Nephron progenitor cell (in vitro differentiated cells): ENCODE data around the gene MDM1.

ENCODE experiments used
- DNase-seq: peaks from one replicate; pipeline ENCODE4 v3.0.0; 2021
- H3K27ac Mint-ChIP-seq: 2 replicates; pipeline ENCODE4 v1.8.0; 2021; ENCODE audit warnings: mild to moderate bottlenecking, moderate library complexity, mixed read lengths
- H3K27me3 Mint-ChIP-seq: 2 replicates; pipeline ENCODE4 v1.8.0; 2021; ENCODE audit warnings: mild to moderate bottlenecking, low read depth, mixed read lengths; ENCODE audit not compliant: poor library complexity
- H3K36me3 Mint-ChIP-seq: 2 replicates; pipeline ENCODE4 v1.8.0; 2021; ENCODE audit warnings: low read depth, mixed read lengths
- H3K4me1 Mint-ChIP-seq: 2 replicates; pipeline ENCODE4 v1.8.0; 2021; ENCODE audit warnings: mixed read lengths
- H3K4me3 Mint-ChIP-seq: 2 replicates; pipeline ENCODE4 v1.8.0; 2021; ENCODE audit warnings: mild to moderate bottlenecking, moderate library complexity, mixed read lengths
- H3K9me3 Mint-ChIP-seq: 2 replicates; pipeline ENCODE4 v1.8.0; 2021; ENCODE audit warnings: mild to moderate bottlenecking, moderate library complexity, mixed read lengths
- CTCF ChIP-seq: fragments of 200-600 bp; sonication (generic); IDR thresholded peaks from 2 replicates; pipeline ENCODE4 v1.5.0; 2021; ENCODE audit warnings: antibody characterized with exemption

MDM1 gene

DNA sequence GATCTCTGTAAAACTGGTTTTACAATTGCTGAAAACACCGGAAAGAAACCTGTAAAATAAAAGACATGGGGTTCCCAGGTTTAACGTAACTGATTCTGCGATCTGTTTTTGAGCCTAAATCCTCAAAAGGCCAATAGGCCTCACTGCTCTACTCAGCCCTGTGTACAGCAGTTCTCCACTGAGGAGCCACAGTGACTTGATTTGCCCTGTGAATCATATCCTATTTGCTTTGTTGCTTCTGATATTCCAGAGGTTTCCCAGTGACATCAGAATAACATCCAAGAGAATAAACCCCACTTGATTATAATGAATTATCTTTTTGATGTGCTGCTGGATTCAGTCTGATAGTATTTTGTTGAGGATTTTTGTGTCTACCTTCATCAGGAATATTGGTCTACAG lies 27.5 kb downstream of the MDM1 start:
- Mint-ChIP-seq H3K36me3 (peaks cover 73% of the 10 kb centered on the region), H3K9me3 (peaks cover 15% of the 10 kb centered on the region), H3K27me3 (no peaks in the 10 kb centered on the region), H3K4me3 (no peak overlapping the region), H3K4me1 (no peaks in the 10 kb centered on the region), H3K27ac (no peak overlapping the region)
- DNase-seq, result no peak
- no peak for TF ChIP-seq CTCF

DNA sequence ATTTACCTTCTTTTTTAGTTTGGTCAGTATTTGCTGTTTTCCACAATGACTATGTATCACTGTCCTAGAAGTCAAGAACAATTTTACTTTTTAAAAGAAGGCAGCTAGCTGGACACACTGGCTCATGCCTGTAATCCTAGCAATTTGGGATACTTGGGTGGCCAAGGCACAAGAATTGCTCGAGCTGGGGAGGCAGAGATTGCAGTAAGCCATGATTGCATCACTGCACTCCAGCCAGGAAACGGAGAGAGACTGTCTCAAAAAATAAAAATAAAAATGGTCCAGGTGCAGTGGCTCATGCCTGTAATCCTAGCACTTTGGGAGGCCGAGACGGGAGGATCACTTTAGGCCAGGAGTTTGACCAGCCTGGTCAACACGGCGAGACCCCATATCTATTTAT lies 28.3 kb downstream of the MDM1 start:
- H3K36me3 Mint-ChIP-seq, result peaks cover 76% of the 10 kb centered on the region
- H3K4me3 Mint-ChIP-seq, result no peak overlapping the region
- no peak for DNase-seq
- H3K27ac Mint-ChIP-seq, result no peak overlapping the region
- H3K9me3 Mint-ChIP-seq, result peaks cover 22% of the 10 kb centered on the region
- no peaks in the 10 kb centered on the region for H3K4me1 Mint-ChIP-seq
- no peaks in the 10 kb centered on the region for H3K27me3 Mint-ChIP-seq
- no peak for TF ChIP-seq CTCF

DNA sequence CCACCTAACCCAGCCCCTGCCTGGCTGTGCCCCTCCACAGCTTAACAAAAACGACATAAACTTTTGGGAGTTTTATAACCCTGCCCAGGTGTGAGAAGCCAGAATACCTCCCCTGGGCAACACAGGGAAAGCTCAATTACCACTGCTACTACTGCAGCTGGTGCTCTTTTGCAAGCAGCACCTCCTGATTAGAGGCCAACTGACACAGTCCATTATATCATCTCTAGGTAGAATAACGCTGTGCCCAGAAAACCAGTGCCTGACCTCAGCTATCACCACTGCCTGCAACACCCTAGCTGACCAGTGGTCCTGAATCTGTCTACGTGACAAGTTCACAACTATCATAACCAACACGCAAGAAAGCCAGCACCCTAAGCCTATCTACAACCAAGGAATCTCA lies 34.2 kb downstream of the MDM1 start:
- Mint-ChIP-seq H3K4me3 (no peak overlapping the region), H3K27me3 (no peaks in the 10 kb centered on the region), H3K9me3 (peaks cover 26% of the 10 kb centered on the region), H3K27ac (peak overlapping the region; percentile 64), H3K36me3 (peaks cover 62% of the 10 kb centered on the region), H3K4me1 (no peaks in the 10 kb centered on the region)
- TF ChIP-seq CTCF, result no peak
- DNase-seq, result no peak

DNA sequence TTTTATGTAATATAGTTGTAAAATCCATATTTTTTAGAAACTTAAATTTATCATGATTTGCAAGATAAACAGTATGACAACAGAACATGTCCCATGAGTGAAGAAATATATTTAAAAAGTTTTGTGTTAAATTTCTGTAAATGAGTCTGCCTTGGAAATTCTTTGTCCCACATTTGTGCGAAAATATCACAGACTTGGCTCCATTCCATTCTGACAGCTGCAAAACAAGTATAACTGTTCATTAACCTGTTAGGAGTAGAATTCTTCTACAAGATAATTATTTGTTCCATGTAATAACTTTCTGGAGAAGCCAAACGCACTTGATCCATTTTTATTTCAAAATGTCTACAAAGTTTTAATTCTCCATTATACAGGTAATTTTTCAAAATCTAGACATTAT lies 37.9 kb downstream of the MDM1 start:
- H3K4me1 Mint-ChIP-seq, result no peaks in the 10 kb centered on the region
- H3K36me3 Mint-ChIP-seq, result peaks cover 26% of the 10 kb centered on the region
- H3K4me3 Mint-ChIP-seq, result no peak overlapping the region
- no peak for TF ChIP-seq CTCF
- H3K27me3 Mint-ChIP-seq, result no peaks in the 10 kb centered on the region
- no peak overlapping the region for H3K27ac Mint-ChIP-seq
- DNase-seq, result no peak
- peaks cover 8% of the 10 kb centered on the region for H3K9me3 Mint-ChIP-seq

DNA sequence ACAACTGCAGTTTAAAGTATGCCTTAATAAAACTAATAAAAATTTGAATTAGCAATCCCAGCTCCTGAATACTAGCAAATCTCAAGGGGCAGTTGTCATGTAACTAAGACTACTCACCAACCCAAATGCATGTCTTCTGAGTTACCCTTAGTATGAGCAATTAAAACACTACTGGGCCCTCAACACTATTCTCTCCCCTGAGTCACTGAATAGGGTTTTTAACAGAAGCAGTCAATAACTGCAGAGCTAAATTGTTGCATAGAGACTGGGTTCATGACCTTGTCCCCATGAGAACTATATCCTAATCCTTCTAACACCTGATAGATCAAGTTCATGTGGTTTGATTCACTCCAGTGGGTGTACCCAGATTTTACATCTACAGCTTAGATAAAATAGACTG lies 38.8 kb downstream of the MDM1 start:
- TF ChIP-seq CTCF, result no peak
- H3K27ac Mint-ChIP-seq, result no peak overlapping the region
- no peaks in the 10 kb centered on the region for H3K4me1 Mint-ChIP-seq
- H3K4me3 Mint-ChIP-seq, result no peak overlapping the region
- no peaks in the 10 kb centered on the region for H3K9me3 Mint-ChIP-seq
- H3K27me3 Mint-ChIP-seq, result no peaks in the 10 kb centered on the region
- no peak for DNase-seq
- peaks cover 17% of the 10 kb centered on the region for H3K36me3 Mint-ChIP-seq

- no peak for DNase-seq
- Mint-ChIP-seq H3K4me3 (no peak overlapping the region), H3K27me3 (no peaks in the 10 kb centered on the region), H3K9me3 (no peaks in the 10 kb centered on the region), H3K27ac (no peak overlapping the region), H3K4me1 (no peaks in the 10 kb centered on the region), H3K36me3 (peaks cover 11% of the 10 kb centered on the region)
- TF ChIP-seq CTCF, result no peak
These were observed 39.8 kb downstream of the MDM1 start for GRCh38 chr12:68292151-68292943.
